Stimulated activated CD4-positive, alpha-beta T cell treated with anti-CD3 and anti-CD28 coated beads, Interleukin-4, amount 100 ng/mL, for 1 hour (primary cell): ENCODE data around the gene UNC79.

Experiments
- DNase-seq: peaks from one replicate; pipeline ENCODE4 v3.0.0-alpha.2; 2020

The UNC79 gene

GRCh38 chr14:93675651-93676050 lies 244.9 kb downstream of the UNC79 start:
- no peak for DNase-seq

GRCh38 chr14:93676416-93676958 lies 245.7 kb downstream of the UNC79 start:
- no peak for DNase-seq

GRCh38 chr14:93682459-93682858 lies 251.7 kb downstream of the UNC79 start:
- DNase-seq: no peak

- no peak for DNase-seq
Observed at GRCh38 chr14:93683226-93683625, 252.5 kb downstream of the UNC79 start.

- no peak for DNase-seq
Observed at GRCh38 chr14:93685121-93685895, 254.6 kb downstream of the UNC79 start.

- no peak for DNase-seq
Observed at GRCh38 chr14:93686268-93686667, 255.5 kb downstream of the UNC79 start.

GRCh38 chr14:93688239-93688666 lies 257.5 kb downstream of the UNC79 start:
- DNase-seq: no peak

GRCh38 chr14:93688820-93689219 lies 258.1 kb downstream of the UNC79 start:
- no peak for DNase-seq

- DNase-seq: no peak
Observed at GRCh38 chr14:93690146-93690545, 259.4 kb downstream of the UNC79 start.

GRCh38 chr14:93691042-93691780 lies 260.5 kb downstream of the UNC79 start:
- no peak for DNase-seq

GRCh38 chr14:93693914-93694313 lies 263.2 kb downstream of the UNC79 start:
- DNase-seq: no peak

GRCh38 chr14:93700928-93701327 lies 270.2 kb downstream of the UNC79 start:
- no peak for DNase-seq

- no peak for DNase-seq
Observed at GRCh38 chr14:93701562-93701961, 270.8 kb downstream of the UNC79 start.

- DNase-seq: no peak
Observed at GRCh38 chr14:93702946-93703345, 272.2 kb downstream of the UNC79 start.

GRCh38 chr14:93703941-93704340 lies 273.2 kb downstream of the UNC79 start:
- DNase-seq: no peak

GRCh38 chr14:93705513-93706156 lies 274.9 kb downstream of the UNC79 start:
- no peak for DNase-seq

- DNase-seq: no peak
Observed at GRCh38 chr14:93706360-93706955, 275.7 kb downstream of the UNC79 start.

GRCh38 chr14:93707475-93707874 lies 276.7 kb downstream of the UNC79 start:
- no peak for DNase-seq

GRCh38 chr14:93708311-93708734 lies 277.6 kb downstream of the UNC79 start:
- no peak for DNase-seq

GRCh38 chr14:93708800-93709199 lies 278.1 kb downstream of the UNC79 start:
- no peak for DNase-seq

GRCh38 chr14:93709249-93709648 lies 278.5 kb downstream of the UNC79 start:
- DNase-seq: no peak

GRCh38 chr14:93712079-93712837 lies 281.5 kb downstream of the UNC79 start:
- no peak for DNase-seq
